DND-41 (cell line): ENCODE data around the gene CAT.

Source experiments
- ATAC-seq: fragments of 200-7000 bp; cut with Tn5 transposase; 3 replicates; pipeline ENCODE4 v1.9.1; 2021; ENCODE audit warnings: low read depth; ENCODE audit not compliant: insufficient read depth
- DNase-seq: peaks from one replicate; pipeline ENCODE4 v3.0.0-alpha.2; 2020
- H2AFZ ChIP-seq: 2 replicates; pipeline ENCODE4 v1.6.0; 2012; ENCODE audit warnings: low read depth, low read length
- H3K27ac ChIP-seq: 2 replicates; pipeline ENCODE4 v1.5.1; 2012; ENCODE audit warnings: low read length, inconsistent platforms
- H3K27me3 ChIP-seq: fragments of 200-600 bp; sonication (generic); 2 replicates; pipeline ENCODE4 v1.6.0; 2012; ENCODE audit warnings: low read length, mild to moderate bottlenecking, inconsistent platforms; ENCODE audit not compliant: insufficient read depth, poor library complexity
- H3K36me3 ChIP-seq: 2 replicates; pipeline ENCODE4 v1.5.1; 2012; ENCODE audit warnings: low read length, inconsistent platforms; ENCODE audit not compliant: insufficient read depth
- H3K4me1 ChIP-seq: 2 replicates; pipeline ENCODE4 v1.5.1; 2012; ENCODE audit warnings: mild to moderate bottlenecking, low read length; ENCODE audit not compliant: insufficient read depth
- H3K4me2 ChIP-seq: 2 replicates; pipeline ENCODE4 v1.6.0; 2012; ENCODE audit warnings: mild to moderate bottlenecking, moderate library complexity, low read length, inconsistent platforms; ENCODE audit not compliant: insufficient read depth
- H3K4me3 ChIP-seq, 2 experiments: fragments of 200-600 bp in 1 of 2; shearing (Covaris generic) in 1 of 2; 2 replicates each; pipeline ENCODE4 v1.5.1; 2012 to 2016; ENCODE audit warnings: inconsistent platforms in 2 of 2, low read length in 2 of 2, mild to moderate bottlenecking in 2 of 2, low read depth in 1 of 2, moderate library complexity in 1 of 2
- H3K79me2 ChIP-seq: 2 replicates; pipeline ENCODE4 v1.6.0; 2012; ENCODE audit warnings: low read length, inconsistent platforms; ENCODE audit not compliant: insufficient read depth
- H3K9ac ChIP-seq: 2 replicates; pipeline ENCODE4 v1.6.0; 2012; ENCODE audit warnings: low read depth, mild to moderate bottlenecking, inconsistent platforms, low read length, moderate library complexity
- H3K9me3 ChIP-seq: 2 replicates; pipeline ENCODE4 v1.5.1; 2012; ENCODE audit warnings: low read length, moderate library complexity, mild to moderate bottlenecking, inconsistent platforms; ENCODE audit not compliant: insufficient read depth, severe bottlenecking
- H4K20me1 ChIP-seq: 2 replicates; pipeline ENCODE4 v1.6.0; 2012; ENCODE audit warnings: low read length; ENCODE audit not compliant: insufficient read depth
- EZH2 ChIP-seq: IDR thresholded peaks from 3 replicates; pipeline ENCODE4 v1.6.1; 2012; ENCODE audit warnings: borderline replicate concordance, low read depth, mild to moderate bottlenecking, moderate library complexity, low read length, inconsistent platforms; ENCODE audit not compliant: severe bottlenecking
- TF ChIP-seq, protein P1 (sequence below): IDR thresholded peaks from 2 replicates; pipeline ENCODE4 v1.5.1; 2012; ENCODE audit warnings: borderline replicate concordance, low read length, moderate library complexity, mild to moderate bottlenecking; ENCODE audit not compliant: poor library complexity, severe bottlenecking; ENCODE audit errors: extremely low read depth

CAT gene

DNA sequence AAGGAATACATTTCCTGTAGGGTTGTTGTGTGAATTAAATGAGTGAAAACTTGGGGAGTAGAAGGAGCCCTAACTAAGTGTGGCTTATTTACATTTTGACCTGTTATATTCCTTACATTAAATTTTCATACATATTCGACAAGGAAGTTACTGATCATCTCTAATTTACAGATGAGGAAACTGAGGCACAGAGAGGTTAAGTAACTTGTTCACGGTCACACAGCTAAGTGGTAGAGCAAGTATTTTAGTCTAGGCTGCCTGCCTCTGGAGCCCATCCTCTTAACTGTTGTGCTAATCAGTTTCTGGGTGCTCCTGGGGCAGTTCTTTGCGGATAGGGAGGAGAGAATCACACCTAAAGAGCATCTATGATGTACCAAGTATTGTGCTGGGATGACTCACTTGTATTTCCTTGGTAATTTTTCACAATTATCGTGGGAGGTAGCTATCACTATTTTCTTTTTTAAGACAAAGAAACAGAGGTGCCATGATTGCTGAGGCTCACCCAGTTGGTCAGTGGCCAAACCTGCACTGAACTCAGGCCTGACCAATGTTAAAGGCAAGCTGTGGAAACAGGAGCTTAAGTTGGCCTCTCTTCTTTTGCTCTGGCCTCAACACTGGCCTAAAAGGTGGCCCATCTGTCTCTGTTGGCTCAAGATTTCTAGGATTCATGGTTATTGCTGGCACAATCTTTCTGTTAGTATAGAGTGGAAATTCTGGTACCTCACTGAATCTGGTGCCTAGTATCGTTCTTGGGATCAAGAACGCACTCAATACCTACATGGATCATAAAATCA is 77.7 kb downstream of the CAT start:
- Histone ChIP-seq H3K9me3 (no peaks in the 10 kb centered on the region), H3K4me2 (no peak overlapping the region), H4K20me1 (no peaks in the 10 kb centered on the region), H3K4me1 (no peaks in the 10 kb centered on the region), H3K27me3 (no peaks in the 10 kb centered on the region), H3K79me2 (no peaks in the 10 kb centered on the region), H3K9ac (no peak overlapping the region), H3K27ac (no peak overlapping the region), H3K36me3 (no peaks in the 10 kb centered on the region), H3K4me3 (no peak overlapping the region), H2AFZ (no peak overlapping the region)
- ATAC-seq = no peak
- no peak for DNase-seq
- no peak for TF ChIP-seq EZH2
- TF ChIP-seq, protein P1, sequence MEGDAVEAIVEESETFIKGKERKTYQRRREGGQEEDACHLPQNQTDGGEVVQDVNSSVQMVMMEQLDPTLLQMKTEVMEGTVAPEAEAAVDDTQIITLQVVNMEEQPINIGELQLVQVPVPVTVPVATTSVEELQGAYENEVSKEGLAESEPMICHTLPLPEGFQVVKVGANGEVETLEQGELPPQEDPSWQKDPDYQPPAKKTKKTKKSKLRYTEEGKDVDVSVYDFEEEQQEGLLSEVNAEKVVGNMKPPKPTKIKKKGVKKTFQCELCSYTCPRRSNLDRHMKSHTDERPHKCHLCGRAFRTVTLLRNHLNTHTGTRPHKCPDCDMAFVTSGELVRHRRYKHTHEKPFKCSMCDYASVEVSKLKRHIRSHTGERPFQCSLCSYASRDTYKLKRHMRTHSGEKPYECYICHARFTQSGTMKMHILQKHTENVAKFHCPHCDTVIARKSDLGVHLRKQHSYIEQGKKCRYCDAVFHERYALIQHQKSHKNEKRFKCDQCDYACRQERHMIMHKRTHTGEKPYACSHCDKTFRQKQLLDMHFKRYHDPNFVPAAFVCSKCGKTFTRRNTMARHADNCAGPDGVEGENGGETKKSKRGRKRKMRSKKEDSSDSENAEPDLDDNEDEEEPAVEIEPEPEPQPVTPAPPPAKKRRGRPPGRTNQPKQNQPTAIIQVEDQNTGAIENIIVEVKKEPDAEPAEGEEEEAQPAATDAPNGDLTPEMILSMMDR = no peak

DNA sequence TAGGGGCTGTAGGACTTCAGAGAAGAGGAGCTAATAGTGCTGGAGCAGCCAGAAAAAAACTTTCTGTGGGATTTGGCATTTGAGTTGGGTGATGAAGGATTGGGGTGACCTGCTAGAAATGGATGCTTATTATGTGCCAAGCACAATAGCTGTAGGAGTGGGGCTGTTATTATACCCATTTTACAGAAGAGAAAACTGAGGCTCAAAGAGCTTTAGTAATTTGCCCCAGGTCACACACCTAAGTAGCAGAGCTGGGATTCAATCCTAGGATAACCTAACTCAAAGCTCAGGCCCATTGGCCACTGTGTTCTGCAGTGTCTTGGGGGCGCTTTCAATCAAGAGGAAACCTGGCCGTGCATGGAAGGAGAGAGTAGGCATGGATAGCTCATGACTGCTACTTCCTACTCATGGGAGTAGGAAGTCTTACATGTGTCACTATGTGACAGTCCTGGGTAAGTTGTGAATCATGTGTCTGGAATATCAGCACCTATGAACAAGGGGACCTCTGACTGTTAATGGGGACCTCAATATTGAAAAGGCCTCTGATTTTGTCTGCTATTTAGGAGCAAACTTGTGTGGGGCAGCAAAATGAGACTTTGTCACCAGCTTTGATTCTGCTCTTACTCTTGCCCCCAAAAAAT is 81.0 kb downstream of the CAT start:
- TF ChIP-seq EZH2 = no peak
- TF ChIP-seq, protein P1 = no peak

DNA sequence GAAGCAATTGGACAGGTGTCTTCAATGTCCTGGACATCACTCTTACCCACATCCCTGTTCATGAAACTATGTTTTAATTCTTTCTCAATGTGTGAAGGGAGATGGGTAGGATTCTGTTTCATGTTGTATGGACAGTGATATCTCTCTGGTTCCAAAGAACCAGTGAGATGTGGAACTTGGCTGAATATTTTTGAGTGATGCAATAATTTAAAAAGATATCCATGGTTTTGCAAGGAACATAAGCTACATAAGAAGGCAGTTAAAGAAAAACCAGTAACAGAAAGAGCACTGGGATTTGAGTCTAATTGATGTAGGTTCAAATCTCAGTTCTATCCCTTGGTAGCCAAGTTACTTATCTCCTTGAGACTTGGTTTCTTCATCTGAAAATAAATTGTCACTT is 82.5 kb downstream of the CAT start:
- H2AFZ ChIP-seq = no peak overlapping the region
- ATAC-seq = no peak
- H3K79me2 ChIP-seq = no peaks in the 10 kb centered on the region
- no peaks in the 10 kb centered on the region for H3K36me3 ChIP-seq
- H3K4me1 ChIP-seq = no peaks in the 10 kb centered on the region
- no peak overlapping the region for H3K27ac ChIP-seq
- H3K4me2 ChIP-seq = no peak overlapping the region
- H3K9me3 ChIP-seq = no peaks in the 10 kb centered on the region
- TF ChIP-seq EZH2 = no peak
- TF ChIP-seq, protein P1 = no peak
- H3K27me3 ChIP-seq = peaks cover 11% of the 10 kb centered on the region
- H3K4me3 ChIP-seq = no peak overlapping the region
- DNase-seq = no peak
- H4K20me1 ChIP-seq = no peaks in the 10 kb centered on the region
- no peak overlapping the region for H3K9ac ChIP-seq

More for the DNA sequence above, 81.0 kb downstream of the CAT start:
- H3K79me2 ChIP-seq = no peaks in the 10 kb centered on the region
- H3K4me1 ChIP-seq = no peaks in the 10 kb centered on the region
- no peak overlapping the region for H3K4me3 ChIP-seq
- H3K4me2 ChIP-seq = no peak overlapping the region
- no peak for DNase-seq
- H3K9ac ChIP-seq = no peak overlapping the region
- ATAC-seq = no peak
- no peaks in the 10 kb centered on the region for H3K36me3 ChIP-seq
- peaks cover 11% of the 10 kb centered on the region for H3K27me3 ChIP-seq
- H4K20me1 ChIP-seq = no peaks in the 10 kb centered on the region
- H2AFZ ChIP-seq = no peak overlapping the region
- H3K9me3 ChIP-seq = no peaks in the 10 kb centered on the region
- no peak overlapping the region for H3K27ac ChIP-seq
